ES-I3 (cell line): ENCODE measurements around the gene TMEM139.

Experiments used
- H3K36me3 ChIP-seq: 2 replicates; pipeline ENCODE4 v1.6.1; 2013; ENCODE audit warnings: mild to moderate bottlenecking, low read length, control low read depth, moderate library complexity; ENCODE audit not compliant: insufficient read depth
- H3K4me1 ChIP-seq: 2 replicates; pipeline ENCODE4 v1.6.1; 2013; ENCODE audit warnings: mild to moderate bottlenecking, control low read depth, low read length; ENCODE audit not compliant: insufficient read depth
- H3K9ac ChIP-seq: 2 replicates; pipeline ENCODE4 v1.6.1; 2013; ENCODE audit warnings: low read depth, mild to moderate bottlenecking, low read length, moderate library complexity
- H3K9me3 ChIP-seq: 2 replicates; pipeline ENCODE4 v1.6.1; 2013; ENCODE audit warnings: mild to moderate bottlenecking, low read length, moderate library complexity; ENCODE audit not compliant: control insufficient read depth, insufficient read depth

Gene TMEM139

DNA sequence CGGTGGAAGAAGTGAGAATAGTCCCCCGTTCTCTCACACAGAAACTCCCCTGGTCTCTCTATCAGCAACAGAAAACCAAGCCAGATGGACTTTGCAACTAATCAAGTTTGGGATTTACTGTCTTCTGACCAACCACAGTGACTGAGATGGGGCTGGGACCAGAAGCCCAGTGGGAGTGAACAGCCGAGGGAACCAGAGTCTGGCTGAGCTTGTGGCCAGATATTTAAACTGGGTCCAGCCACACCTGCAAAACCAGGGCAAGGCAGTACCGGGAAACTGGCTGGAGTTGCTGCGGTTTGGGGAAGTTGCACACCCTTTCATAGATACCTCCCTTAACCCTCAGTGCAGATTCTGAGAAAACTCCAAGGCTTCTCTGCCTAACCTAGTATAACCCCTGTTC is 15.5 kb upstream of the TMEM139 start:
- H3K9me3 ChIP-seq: no peaks in the 10 kb centered on the region; the same call in 1 of the 2 replicates
- H3K4me1 ChIP-seq: no peaks in the 10 kb centered on the region
- no peaks in the 10 kb centered on the region; the same call in 1 of the 2 replicates for H3K36me3 ChIP-seq
- H3K9ac ChIP-seq: no peak overlapping the region

DNA sequence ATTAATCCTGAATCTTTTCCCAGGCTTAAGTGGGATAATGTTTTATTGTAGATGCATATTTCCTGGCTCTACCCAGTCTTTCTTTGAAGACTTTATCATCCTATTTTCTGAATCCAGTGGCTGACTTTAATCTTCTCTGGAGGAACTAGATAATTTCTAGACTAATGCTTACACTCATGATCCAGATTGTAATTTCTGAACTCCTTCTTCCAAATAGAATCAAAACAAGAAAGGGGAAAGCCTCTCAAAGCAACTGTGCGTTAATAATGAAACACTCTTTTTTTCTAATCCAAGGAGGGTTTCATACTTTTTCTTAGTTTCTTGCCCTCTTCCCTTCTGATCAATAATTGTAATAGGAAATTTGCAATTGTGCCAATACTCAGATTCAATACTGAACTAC is 13.5 kb upstream of the TMEM139 start:
- no peaks in the 10 kb centered on the region; the same call in 1 of the 2 replicates for H3K9me3 ChIP-seq
- no peak overlapping the region for H3K9ac ChIP-seq
- H3K4me1 ChIP-seq: no peaks in the 10 kb centered on the region
- no peaks in the 10 kb centered on the region; the same call in 1 of the 2 replicates for H3K36me3 ChIP-seq

DNA sequence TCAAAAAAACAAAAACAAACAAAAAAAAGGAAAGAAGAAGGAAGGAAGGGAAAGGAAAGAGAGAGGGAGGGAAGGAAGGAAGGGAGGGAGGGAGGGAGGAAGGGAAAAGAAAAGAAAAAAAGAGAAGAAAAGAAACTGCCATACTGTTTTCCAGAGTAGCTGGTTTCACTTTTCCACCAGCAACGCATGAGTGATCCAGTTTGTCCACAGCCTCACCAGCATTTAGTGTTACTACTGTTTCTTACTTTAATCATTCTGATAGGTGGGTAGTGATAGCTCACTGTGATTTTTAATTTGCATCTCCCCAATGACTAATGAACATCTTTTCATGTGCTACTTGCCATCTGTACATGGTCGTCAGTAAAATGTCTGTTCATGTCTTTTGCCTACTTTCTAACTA is 11.9 kb upstream of the TMEM139 start:
- H3K36me3 ChIP-seq: no peaks in the 10 kb centered on the region; the same call in 1 of the 2 replicates
- H3K9ac ChIP-seq: no peak overlapping the region
- H3K9me3 ChIP-seq: no peaks in the 10 kb centered on the region; the same call in 1 of the 2 replicates
- H3K4me1 ChIP-seq: no peaks in the 10 kb centered on the region

DNA sequence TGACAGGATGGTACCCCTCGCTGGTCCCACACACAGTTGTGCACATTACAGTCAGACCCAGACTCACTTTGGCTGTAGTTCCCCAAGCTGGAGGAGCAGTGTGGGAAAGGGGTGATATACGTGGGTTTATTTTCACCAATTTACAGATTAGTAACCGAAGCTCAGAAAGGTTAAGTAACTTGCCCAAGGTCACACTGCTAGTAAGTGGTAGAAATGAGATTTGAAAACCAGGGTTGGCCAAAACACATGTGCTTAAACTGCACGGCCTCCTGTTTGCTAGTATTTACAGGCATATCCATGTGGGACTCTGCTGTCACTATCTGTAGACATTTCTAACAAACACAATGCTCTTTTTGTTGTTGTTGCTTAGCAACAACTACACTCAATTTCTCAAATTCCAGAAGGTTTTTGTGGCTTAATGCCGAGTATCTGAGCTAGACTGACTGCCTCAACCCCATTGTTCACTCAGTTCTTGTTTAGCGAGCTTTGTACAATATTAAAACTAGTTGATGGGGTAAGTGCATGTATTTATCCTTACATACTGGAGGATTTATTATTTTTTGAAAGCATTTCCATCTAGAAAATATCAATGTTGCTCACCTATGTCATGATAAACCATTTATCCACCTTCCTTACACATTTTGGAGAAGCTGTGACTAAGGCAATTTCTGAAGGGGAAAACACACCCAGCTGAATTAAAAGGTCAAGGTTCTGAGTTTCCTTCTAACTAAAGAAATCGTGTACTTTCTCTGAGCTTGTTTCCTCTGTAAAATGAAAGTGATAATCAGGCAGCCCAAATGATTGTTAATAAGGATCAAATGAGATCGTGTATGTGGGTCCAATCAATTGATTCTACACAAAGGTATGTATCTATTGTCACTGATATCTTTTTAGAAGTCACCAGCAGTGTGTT is 5.3 kb upstream of the TMEM139 start:
- no peaks in the 10 kb centered on the region for H3K36me3 ChIP-seq
- no peaks in the 10 kb centered on the region for H3K9me3 ChIP-seq
- H3K9ac ChIP-seq: no peak overlapping the region
- H3K4me1 ChIP-seq: peaks cover 15% of the 10 kb centered on the region

DNA sequence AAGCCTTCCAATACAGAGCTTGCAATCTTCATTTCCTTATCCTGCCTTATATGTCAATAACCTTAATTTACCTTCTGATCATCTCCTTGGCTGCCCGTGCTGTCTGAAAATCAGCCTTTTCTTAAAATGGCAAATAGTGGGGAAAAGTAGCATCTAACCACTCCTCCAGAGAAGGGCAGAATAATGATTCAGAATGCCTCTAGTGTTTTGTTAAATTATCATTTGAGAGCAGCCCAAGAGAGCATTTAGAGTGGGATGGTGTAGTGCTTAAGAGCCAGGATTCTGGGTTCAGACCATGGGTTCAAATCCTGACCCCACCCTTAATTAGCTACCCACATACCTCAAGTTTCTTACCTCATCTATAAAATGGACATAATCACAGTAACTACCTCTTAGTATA is 4.6 kb upstream of the TMEM139 start:
- no peaks in the 10 kb centered on the region for H3K9me3 ChIP-seq
- H3K9ac ChIP-seq: no peak overlapping the region
- H3K4me1 ChIP-seq: peaks cover 15% of the 10 kb centered on the region
- H3K36me3 ChIP-seq: no peaks in the 10 kb centered on the region

DNA sequence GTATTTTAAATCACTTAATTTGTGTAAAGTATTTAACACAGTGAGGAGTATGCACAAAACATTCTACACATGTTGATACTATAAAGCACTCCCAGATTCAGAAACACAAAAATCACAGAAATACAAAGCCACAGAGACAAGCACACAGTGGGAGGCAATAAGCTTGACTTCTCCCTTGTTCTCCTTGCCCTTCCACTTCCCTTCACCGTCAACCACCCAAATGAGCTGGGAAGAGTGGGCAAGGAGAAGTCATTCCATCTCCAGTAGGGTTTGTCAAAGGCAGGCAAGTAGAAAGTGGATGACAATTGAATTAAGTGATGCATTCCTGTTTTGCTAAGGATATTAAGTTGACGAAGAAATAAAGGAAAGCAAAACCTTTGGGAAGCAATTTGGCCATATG is 4.2 kb upstream of the TMEM139 start:
- no peaks in the 10 kb centered on the region for H3K36me3 ChIP-seq
- no peaks in the 10 kb centered on the region for H3K9me3 ChIP-seq
- no peak overlapping the region for H3K9ac ChIP-seq
- H3K4me1 ChIP-seq: peaks cover 17% of the 10 kb centered on the region

DNA sequence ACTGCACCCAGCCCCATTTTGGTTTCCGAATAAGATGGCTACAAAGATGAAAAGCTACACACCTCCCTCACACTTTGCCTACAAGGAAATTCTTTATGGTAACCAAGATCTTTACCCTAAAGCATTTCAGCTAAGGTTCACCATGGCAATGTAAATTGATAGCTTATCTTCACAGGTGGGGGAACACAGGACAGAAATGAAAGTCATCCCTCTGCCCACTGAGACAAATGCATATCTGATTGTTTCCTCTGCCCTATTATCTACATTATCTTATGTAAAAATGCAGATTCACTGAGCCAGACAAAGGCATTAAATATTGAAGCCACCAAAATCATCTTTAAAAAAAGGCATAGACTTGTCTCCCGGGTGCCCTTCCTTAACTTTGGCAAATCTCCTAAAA is 3.2 kb upstream of the TMEM139 start:
- Histone ChIP-seq H3K9ac (no peak overlapping the region), H3K36me3 (no peaks in the 10 kb centered on the region), H3K4me1 (peaks cover 21% of the 10 kb centered on the region), H3K9me3 (no peaks in the 10 kb centered on the region)

DNA sequence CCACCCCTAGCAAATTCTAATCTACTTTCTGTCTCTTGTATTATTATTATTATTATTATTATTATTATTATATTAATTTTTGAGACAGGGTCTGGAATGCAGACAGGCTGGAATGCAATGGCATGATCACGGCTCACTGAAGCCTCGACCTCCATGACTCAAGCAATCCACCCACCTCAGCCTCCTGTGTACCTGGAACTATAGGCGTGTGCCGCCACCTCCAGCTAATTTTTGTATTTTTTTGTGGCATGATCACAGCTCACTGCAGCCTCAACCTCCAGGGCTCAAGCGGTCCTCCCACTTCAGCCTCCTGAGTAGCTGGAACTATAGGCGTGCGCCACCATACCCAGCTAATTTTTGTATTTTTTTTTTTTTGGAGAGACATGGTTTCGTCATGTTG is 2.6 kb upstream of the TMEM139 start:
- Histone ChIP-seq H3K4me1 (peaks cover 21% of the 10 kb centered on the region), H3K9me3 (no peaks in the 10 kb centered on the region), H3K9ac (no peak overlapping the region)

DNA sequence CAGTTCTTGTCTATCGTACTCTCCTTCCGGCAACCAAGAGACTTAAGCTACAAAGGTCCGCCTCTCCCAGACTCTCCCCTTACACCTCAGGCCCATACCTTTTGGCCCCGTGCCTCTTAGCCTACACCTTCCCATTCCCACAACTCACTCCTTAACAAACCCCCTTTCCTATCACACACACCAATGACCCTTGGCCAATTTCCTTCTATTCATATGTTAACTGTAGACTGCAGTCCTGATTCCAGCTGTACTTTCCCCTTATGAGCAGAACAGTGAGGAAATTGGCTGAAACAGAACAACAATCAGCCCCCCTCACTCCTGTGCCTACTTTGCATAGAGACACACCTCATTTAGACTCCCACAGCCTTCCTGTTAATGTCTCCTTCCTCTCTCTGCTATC is 1.4 kb upstream of the TMEM139 start:
- H3K36me3 ChIP-seq: no peaks in the 10 kb centered on the region
- H3K9me3 ChIP-seq: no peaks in the 10 kb centered on the region
- peaks cover 21% of the 10 kb centered on the region for H3K4me1 ChIP-seq
- no peak overlapping the region for H3K9ac ChIP-seq

More for the DNA sequence above, 2.6 kb upstream of the TMEM139 start:
- no peaks in the 10 kb centered on the region for H3K36me3 ChIP-seq

DNA sequence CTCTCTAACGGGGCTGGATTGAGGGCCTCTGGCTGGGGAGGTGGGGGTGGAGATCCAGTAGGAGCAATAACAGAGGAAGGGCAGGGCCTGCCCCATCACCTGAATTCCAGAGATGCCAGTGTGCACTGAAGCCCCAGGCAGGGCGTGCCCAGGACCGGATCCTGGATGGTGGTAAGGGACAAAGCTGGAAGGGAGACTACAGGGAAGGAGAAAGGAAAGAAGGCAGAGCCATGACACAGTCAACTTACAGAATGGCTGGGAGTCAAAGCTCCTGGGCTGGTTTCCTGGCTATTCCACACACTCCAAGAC is 666 bp downstream of the TMEM139 start:
- Histone ChIP-seq H3K9me3 (no peaks in the 10 kb centered on the region), H3K36me3 (no peaks in the 10 kb centered on the region), H3K9ac (no peak overlapping the region; the same call in 1 of the 2 replicates), H3K4me1 (peaks cover 27% of the 10 kb centered on the region)

DNA sequence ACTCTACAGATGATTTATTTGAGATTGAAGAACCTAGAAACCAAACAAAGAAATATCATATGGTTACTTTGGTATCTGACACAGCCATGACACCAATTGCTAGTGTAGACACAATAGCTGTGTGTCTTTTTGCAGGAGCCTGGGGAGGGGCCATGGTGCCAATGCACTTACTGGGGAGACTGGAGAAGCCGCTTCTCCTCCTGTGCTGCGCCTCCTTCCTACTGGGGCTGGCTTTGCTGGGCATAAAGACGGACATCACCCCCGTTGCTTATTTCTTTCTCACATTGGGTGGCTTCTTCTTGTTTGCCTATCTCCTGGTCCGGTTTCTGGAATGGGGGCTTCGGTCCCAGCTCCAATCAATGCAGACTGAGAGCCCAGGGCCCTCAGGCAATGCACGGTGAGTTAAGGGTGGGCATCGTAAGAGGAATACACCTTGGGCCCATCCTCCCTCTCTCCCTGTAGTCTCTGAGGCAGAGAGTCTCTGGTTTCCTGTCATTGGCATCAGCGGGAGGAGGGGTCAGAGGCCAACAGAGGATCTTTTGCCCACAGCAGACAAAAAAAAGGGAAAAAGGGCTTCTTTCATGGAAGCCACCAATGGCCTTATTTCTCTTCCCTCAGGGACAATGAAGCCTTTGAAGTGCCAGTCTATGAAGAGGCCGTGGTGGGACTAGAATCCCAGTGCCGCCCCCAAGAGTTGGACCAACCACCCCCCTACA is 1.2 kb downstream of the TMEM139 start:
- H3K4me1 ChIP-seq: peaks cover 27% of the 10 kb centered on the region
- no peaks in the 10 kb centered on the region for H3K9me3 ChIP-seq
- H3K36me3 ChIP-seq: no peaks in the 10 kb centered on the region
- no peak overlapping the region for H3K9ac ChIP-seq

DNA sequence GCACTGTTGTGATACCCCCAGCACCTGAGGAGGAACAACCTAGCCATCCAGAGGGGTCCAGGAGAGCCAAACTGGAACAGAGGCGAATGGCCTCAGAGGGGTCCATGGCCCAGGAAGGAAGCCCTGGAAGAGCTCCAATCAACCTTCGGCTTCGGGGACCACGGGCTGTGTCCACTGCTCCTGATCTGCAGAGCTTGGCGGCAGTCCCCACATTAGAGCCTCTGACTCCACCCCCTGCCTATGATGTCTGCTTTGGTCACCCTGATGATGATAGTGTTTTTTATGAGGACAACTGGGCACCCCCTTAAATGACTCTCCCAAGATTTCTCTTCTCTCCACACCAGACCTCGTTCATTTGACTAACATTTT is 1.7 kb downstream of the TMEM139 start:
- Histone ChIP-seq H3K9ac (no peak overlapping the region), H3K9me3 (no peaks in the 10 kb centered on the region), H3K36me3 (peaks cover 3% of the 10 kb centered on the region; the same call in 1 of the 2 replicates), H3K4me1 (peaks cover 27% of the 10 kb centered on the region)

DNA sequence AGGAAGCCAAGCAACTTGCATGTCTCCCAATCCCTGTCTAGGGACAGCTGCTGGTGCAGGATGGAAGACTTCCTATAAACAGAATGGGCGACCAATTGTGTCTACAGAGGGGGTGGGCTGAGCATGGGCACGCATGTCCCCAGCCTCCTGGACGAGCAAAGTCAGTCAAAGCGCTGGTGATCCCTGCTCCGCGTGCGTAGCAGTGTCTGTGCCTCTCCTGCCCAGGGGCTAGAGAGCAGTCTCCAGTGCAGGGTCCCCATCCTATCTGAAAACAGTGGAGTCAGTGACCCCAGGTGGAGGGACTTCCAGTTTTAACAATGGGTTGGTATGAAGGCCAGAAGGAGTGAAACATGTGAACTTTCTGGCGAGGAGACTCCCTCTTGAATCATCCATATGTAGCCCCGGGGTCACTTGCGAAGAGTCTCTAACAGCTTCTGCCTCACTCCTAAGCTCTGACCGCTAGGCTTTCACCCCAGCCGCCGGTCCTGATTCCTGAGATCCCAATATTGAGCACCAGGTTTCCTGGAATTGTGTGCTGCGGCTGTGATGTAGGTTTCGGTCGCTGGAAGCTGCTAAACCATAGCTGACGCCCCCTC is 2.7 kb downstream of the TMEM139 start:
- Histone ChIP-seq H3K9me3 (no peaks in the 10 kb centered on the region), H3K4me1 (peaks cover 27% of the 10 kb centered on the region), H3K36me3 (peaks cover 9% of the 10 kb centered on the region), H3K9ac (peak overlapping the region; percentile 25; the same call in 1 of the 2 replicates)

DNA sequence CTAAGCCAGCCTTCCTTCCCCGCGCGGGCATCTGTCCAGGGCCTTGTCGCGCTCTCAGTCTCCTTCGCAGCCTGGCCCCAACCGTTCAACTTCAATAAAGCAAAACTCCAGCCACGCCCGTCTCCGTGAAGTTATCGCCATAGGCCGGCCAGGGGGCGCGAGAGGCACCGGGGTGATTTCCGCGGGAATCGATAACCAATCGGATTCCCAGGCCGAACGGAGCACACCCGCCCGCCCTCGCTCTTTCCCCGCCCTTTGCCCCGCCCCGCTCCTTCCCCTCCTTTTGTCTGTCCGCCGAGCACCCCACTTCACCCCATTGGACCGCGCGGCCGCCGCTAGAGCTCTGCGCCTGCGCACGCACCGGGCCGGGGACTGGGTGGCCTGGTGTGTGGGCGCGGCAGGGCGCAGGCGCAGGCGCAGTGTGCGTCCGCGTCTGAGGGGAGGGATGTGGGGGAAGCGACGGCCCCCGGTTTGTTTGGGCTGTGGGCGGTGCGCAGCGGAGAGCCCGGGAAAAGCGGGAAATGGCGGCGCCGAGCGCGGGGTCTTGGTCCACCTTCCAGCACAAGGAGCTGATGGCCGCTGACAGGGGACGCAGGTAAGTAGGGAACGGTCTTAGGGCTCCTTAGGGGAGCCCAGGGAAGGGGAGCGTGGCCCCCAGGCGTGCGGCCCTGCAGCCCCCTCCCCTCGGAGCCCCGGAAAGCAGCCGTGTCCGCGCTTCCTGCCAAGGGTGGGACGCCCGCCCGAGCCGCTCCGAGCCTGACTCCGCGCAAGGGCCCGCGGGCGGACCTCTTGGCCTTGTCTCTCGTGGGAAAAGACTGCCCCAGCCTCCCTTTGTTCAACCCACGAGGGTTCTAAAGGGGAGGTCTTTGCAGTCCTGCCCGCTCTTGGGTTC is 3.4 kb downstream of the TMEM139 start, which contains the start of gene CASP2:
Gene CASP2, plus strand, starts transcription at position 417 of the 892 bp plus-strand sequence. Its CDS starts 105 bp downstream, at position 522.
- H3K36me3 ChIP-seq: peaks cover 12% of the 10 kb centered on the region

More for the DNA sequence above, 3.4 kb downstream of the TMEM139 start, which contains the start of gene CASP2:
- Histone ChIP-seq H3K9ac (peak within 1 kb of the TSS; percentile 95), H3K9me3 (no peaks in the 10 kb centered on the region), H3K4me1 (peaks cover 24% of the 10 kb centered on the region)
